Testis (tissue), 2 donors: Measurements from ENCODE around the gene ZNF277.

ENCODE experiments used
- CTCF ChIP-seq, 3 experiments: fragments of 450-650 bp in 2 of 3; fragments of 200-600 bp in 1 of 3; sonication (generic) in 1 of 3; IDR thresholded peaks; one replicate each; pipeline ENCODE4 v1.5.1; 2016 to 2019; ENCODE audit warnings: antibody characterized with exemption in 3 of 3, mild to moderate bottlenecking in 2 of 3, moderate library complexity in 1 of 3
- POLR2A ChIP-seq: fragments of 450-650 bp; IDR thresholded peaks from one replicate; pipeline ENCODE4 v1.6.1; 2017; ENCODE audit warnings: antibody characterized with exemption, mild to moderate bottlenecking, moderate library complexity

GRCh38 chr7:112174192-112174591 is 32.3 kb upstream of the ZNF277 start:
- TF ChIP-seq CTCF (IDR thresholded peaks at IDR 0.05) (no peak), POLR2A (no peak)
